ENCODE measurements around the gene TMED8. TPM values are rescaled to one million over a fixed set of nuclear protein-coding genes. Genes with fewer than 3 reads are reported as not detected.
A peak's percentile ranks its signal among the peaks of the same experiment; 100 is the strongest.

The TMED8 gene
- total and polyA plus RNA-seq, 2 donors from 2014 or later: 6.7 to 17.1 TPM

GRCh38 chr14:77306851-77307496 is 69.9 kb downstream of the TMED8 start:
- Histone ChIP-seq H3K36me3 (ENCODE audit: control insufficient read depth in 2 of 3, insufficient read depth in 3 of 3, low read length in 3 of 3) (peaks cover 0 to 18% (median 6%) of the 10 kb centered on the region in 3 donors), H3K4me1 (ENCODE audit: control insufficient read depth in 2 of 3, insufficient read depth in 2 of 3, low read depth in 1 of 3, low read length in 3 of 3) (no peaks in the 10 kb centered on the region), H3K9me3 (ENCODE audit: control insufficient read depth in 2 of 3, insufficient read depth in 1 of 3, low read length in 3 of 3) (no peaks in the 10 kb centered on the region), H3K4me3 (ENCODE audit: low read length in 3 of 3) (no peak overlapping the region), H3K27ac (ENCODE audit: low read depth in 2 of 2, low read length in 2 of 2) (peak overlapping the region in 1 of 2 donors; percentile 45), H3K27me3 (ENCODE audit: control insufficient read depth, insufficient read depth, low read length) (no peaks in the 10 kb centered on the region), H3K9ac (ENCODE audit: low read length in 3 of 3) (no peak overlapping the region)
- FAIRE-seq (no peak), DNase-seq (no peak)
- no peak for TF ChIP-seq CTCF (IDR thresholded peaks at IDR 0.05; ENCODE audit: borderline replicate concordance, extremely low read depth, insufficient read depth)
- intact Hi-C loops (cut with DNase I): no loop called here

- Histone ChIP-seq H3K36me3 (ENCODE audit: control insufficient read depth in 2 of 3, insufficient read depth in 3 of 3, low read length in 3 of 3) (peaks cover 0 to 18% (median 6%) of the 10 kb centered on the region in 3 donors), H3K27ac (ENCODE audit: low read depth in 2 of 2, low read length in 2 of 2) (no peak overlapping the region), H3K9ac (ENCODE audit: low read length in 3 of 3) (no peak overlapping the region), H3K4me3 (ENCODE audit: low read length in 3 of 3) (no peak overlapping the region), H3K4me1 (ENCODE audit: control insufficient read depth in 2 of 3, insufficient read depth in 2 of 3, low read depth in 1 of 3, low read length in 3 of 3) (no peaks in the 10 kb centered on the region), H3K27me3 (ENCODE audit: control insufficient read depth, insufficient read depth, low read length) (no peaks in the 10 kb centered on the region), H3K9me3 (ENCODE audit: control insufficient read depth in 2 of 3, insufficient read depth in 1 of 3, low read length in 3 of 3) (no peaks in the 10 kb centered on the region)
- FAIRE-seq (no peak), DNase-seq (no peak)
- intact Hi-C loops (cut with DNase I): no loop called here
- TF ChIP-seq CTCF (IDR thresholded peaks at IDR 0.05; ENCODE audit: borderline replicate concordance, extremely low read depth, insufficient read depth): no peak
These were observed 70.5 kb downstream of the TMED8 start for GRCh38 chr14:77306416-77306815.

- no peak for TF ChIP-seq CTCF (IDR thresholded peaks at IDR 0.05; ENCODE audit: borderline replicate concordance, extremely low read depth, insufficient read depth)
- H3K9ac ChIP-seq (ENCODE audit: low read length in 3 of 3): no peak overlapping the region
- DNase-seq (no peak), FAIRE-seq (no peak)
- no peaks in the 10 kb centered on the region for H3K27me3 ChIP-seq (ENCODE audit: control insufficient read depth, insufficient read depth, low read length)
- no peaks in the 10 kb centered on the region for H3K9me3 ChIP-seq (ENCODE audit: control insufficient read depth in 2 of 3, insufficient read depth in 1 of 3, low read length in 3 of 3)
- intact Hi-C loops (cut with DNase I): no loop called here
- no peak overlapping the region for H3K4me3 ChIP-seq (ENCODE audit: low read length in 3 of 3)
- H3K27ac ChIP-seq (ENCODE audit: low read depth in 2 of 2, low read length in 2 of 2): no peak overlapping the region
- H3K4me1 ChIP-seq (ENCODE audit: control insufficient read depth in 2 of 3, insufficient read depth in 2 of 3, low read depth in 1 of 3, low read length in 3 of 3): peaks cover 0 to 2% (median 0%) of the 10 kb centered on the region in 3 donors
- peaks cover 0 to 18% (median 6%) of the 10 kb centered on the region in 3 donors for H3K36me3 ChIP-seq (ENCODE audit: control insufficient read depth in 2 of 3, insufficient read depth in 3 of 3, low read length in 3 of 3)
These were observed 71.2 kb downstream of the TMED8 start for GRCh38 chr14:77305696-77306095.
